HG03108 (cell line): ENCODE data around the gene TOLLIP.
"Not testable (repeated sequence)": the region's sequence is repeated elsewhere in the genome, so short reads cannot be mapped to it uniquely, and the experiment has no call there.

Source experiments
- ATAC-seq: cut with Tn5 transposase; IDR thresholded peaks from one replicate; pipeline ENCODE4 v1.9.1; 2021; ENCODE audit warnings: moderate library complexity; ENCODE audit not compliant: unreplicated experiment

The TOLLIP gene

DNA sequence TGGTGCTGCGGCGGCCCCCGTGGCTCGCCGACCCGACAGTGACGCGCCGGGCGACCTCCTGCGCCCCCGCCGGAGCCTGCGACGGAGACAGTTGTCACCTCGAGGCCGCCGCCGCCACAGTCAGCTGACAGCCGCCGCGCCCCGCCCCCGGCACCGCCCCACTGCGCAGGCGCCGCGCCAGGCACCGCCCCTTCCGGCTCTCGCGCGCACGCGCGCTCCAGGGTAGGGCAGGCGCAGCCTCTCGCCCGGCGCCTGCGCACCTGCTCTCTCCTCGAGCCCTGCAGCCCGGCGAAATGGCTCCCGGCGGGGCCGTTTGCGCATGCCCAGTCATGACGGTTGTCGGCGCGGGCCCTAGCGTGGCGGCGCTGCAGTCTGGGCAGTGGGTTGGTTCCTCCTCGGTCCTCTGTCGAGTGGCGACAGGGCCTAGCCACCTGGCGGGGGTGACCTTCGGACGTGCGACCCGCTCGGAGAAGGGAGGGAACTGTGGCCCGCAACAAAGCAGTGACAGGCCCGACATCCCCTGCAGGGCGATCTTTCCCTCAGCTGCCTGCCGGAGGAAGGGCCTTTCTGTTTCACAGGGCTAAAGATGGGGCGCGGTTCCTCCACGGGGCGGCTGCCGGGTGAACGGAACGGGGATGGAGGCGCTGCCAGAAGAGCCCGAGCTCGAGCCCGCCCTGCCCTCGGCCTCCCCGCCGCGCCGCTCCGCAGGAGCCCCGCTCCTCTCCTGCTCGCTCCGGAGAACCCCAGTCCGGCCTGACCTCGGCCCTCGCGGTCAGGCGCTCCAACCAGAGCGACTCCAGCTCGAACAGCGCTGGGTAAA lies at the start of gene TOLLIP:
Gene TOLLIP, minus strand, starts transcription at position 135 of the 820 bp plus-strand sequence. Its CDS starts 134 bp downstream, at position 1.
- peak; percentile 77 for ATAC-seq

DNA sequence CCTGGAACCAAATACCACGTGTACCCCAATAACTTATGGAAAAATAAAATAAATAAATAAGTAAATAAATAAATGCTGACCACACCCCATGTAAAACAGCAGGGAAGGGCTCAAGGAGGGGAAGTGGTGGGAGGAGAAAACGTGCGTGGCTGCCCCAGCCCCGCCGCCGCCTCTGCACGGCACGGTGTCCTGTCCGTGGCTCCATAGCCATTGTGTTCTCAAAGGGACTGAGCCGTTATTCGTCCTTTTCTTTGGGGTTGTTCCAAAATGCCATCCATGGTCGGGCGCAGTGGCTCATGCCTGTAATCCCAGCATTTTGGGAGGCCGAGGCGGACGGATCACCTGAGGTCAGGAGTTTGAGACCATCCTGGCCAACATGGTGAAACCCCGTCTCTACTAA lies 49.5 kb upstream of the TOLLIP start:
- not testable (repeated sequence) for ATAC-seq

DNA sequence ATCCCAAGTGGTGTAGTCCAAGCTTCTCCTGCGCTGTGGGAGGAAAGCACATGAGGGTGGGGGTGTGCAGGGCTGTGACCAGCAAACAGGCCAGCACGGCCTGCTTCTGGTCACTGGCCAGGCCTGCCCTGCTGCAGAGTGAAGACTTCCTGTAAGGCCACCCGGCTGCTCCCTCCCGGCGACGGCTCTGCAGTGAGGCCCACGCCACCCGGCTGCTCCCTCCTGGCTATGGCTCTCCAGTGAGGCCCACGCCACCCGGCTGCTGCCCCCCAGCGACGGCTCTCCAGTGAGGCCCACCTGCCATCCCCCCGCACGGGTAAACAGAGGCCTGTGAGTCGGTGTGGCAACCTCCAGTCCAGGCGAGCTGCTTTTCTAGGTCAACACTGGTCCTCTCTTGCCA lies 48.9 kb upstream of the TOLLIP start:
- no peak for ATAC-seq

DNA sequence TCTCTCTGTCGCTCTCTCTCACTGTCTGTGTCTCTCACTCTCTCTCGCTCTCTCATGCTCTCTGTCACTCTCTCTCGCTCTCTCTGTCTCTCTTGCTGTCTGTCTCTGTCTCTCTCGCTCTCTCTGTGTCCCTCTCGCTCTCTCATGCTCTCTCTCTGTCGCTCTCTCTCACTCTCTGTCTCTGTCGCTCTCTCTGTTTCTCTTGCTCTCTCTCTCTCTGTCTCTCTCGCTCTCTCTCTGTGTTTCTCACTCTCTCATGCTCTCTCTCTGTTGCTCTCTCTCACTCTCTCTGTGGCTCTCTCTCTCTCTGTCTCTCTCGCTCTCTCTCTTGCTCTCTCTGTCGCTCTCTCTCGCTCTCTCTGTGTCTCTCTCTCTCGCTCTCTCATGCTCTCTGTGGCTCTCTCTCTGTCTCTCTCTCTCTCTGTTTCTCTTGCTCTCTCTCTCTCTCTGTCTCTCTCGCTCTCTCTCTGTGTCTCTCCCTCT lies 47.1 kb upstream of the TOLLIP start:
- no peak for ATAC-seq

DNA sequence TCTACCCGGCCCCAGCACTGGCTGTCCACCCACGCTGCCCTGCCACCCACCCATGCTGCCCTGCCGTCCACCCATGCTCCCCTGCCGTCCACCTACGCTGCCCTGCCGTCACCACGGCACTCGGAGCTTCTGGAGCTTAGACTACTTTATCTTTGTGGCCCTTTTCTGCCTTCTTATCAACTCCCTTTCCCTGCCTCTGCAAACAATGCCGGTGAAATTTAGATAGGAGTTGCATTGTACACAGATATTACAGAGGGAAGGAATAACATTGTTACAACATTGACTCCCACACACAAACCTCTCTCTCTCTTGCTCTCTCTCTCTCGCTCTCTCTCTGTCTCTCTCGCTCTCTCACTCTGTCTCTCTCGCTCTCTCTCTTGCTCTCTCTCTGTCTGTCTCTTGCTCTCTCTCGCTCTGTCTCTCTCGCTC lies 46.6 kb upstream of the TOLLIP start:
- ATAC-seq, result no peak

DNA sequence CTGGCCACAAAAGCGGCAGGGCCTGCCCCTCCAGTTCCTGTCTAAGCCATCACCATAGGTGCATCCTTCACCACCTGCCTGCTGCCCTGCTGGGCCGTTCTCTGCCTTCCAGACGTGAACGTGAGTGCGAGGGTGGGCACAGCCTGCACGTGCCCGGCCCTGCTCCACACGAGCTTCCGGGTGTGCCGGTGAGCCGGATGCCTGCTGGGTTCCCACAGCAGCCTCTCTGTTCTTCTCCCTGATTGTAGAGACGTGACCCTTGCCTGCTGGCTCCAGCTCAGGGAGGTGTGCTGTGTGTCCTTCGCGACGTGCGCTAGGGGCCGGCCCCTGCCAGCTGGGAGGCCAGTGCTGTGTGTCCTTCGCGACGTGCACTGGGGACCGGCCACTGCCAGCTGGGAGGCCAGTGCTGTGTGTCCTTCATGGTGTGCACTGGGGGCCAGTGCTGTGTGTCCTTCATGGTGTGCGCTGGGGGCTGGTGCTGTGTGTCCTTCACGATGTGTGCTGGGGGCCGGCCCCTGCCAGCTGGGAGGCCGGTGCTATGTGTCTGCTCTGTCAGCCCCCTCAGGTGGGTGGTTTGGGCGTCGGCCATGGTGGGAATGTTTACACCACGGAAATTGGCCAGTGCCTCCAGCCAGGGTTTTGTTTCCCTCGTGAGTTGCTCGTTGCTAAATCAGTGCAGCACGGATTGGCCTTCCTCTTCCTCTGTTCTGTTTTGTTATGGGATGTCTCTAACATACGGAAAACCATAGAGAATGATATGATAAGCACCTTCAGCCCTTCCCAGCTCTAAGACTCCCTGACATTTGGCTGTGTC lies 44.9 kb upstream of the TOLLIP start:
- ATAC-seq, result no peak

DNA sequence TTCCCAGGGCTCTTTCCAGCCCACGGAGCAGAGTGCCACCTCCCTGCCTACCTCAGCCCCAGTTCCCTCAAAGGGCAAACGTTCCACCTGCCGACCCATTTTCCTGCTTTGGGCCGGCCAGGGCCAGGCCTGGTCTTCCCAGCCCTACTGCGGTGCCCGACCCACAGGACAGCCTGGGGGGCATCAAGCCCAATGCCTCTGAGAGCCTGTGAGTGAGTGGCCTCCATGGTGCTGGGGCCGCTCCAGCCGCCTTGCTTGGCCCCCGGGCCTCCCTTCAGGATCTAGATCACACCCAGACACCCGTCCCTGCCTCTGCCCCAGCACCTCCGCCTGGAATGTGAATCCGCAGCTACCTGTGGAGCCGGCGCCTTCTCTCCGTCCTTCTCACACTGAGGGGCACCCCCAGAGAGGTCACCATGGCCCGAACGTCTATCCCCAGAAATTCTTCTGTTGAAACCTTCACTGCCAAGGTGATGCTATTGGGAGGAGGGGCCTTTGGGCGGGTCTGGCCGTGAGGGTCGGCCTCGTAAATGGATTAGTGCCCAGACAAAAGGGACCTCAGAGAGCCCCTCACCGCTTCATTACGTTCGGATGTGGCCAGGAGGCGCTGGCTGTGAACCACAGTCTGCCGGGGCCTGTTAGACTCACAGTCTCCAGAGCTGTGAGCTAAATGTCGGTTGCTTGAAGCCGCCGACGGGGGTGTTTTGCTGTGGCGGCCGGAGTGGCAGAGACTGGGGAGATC lies 44.1 kb upstream of the TOLLIP start:
- ATAC-seq, result no peak

DNA sequence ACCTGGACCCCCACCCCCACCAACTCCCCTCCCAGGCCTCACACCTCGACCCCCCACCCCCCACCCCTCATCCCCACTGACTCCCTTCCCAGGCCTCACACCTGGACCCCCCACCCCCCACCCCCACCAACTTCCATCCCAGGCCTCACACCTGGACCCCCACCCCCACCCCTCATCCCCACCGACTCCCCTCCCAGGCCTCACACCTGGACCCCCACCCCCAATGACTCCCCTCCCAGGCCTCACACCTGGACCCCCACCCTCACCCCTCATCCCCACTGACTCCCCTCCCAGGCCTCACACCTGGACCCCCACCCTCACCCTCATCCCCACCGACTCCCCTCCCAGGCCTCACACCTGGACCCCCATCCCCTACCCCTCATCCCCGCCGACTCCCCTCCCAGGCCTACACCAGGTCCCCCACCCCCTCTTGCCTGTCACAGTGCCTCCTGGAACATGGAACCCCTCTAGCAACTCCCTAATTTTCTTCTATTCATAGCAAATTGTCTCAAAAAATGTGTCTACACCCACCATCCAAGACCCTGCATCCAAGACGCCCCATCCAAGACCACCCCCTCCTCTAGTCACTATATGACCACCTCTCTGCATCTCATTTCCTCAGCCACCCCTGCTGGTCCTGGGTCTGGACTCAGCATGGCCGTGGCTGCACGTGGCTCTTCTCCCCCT lies 43.4 kb upstream of the TOLLIP start:
- ATAC-seq, result no peak

DNA sequence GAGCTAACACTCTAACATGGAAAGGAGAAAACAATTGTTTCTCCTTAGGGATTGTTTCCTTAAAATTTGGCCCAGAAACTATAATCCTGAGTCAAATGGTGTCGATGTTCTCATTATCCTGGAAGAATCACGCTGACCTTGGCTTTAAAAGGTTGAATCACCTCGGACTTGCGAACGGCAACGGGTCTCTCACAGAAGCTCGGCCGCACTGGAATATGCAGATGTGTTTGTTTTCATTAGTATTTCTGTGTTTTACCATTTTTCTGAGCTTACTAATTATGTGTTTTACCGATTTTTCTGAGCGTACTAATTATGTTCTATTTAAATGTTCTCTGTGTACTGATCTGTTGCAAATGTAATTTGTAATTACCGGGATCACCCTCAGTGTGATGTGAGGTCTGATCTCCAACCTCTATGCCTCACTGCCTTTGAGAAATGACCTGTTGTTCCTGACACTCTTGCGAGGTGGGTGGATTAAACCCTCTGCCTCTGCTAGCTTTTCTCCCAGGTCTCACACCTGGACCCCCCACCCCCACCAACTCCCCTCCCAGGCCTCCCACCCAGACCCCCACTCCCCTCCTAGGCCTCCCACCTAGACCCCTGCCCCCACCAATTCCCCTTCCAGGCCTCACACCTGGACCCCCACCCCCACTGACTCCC lies 42.0 kb upstream of the TOLLIP start:
- no peak for ATAC-seq

DNA sequence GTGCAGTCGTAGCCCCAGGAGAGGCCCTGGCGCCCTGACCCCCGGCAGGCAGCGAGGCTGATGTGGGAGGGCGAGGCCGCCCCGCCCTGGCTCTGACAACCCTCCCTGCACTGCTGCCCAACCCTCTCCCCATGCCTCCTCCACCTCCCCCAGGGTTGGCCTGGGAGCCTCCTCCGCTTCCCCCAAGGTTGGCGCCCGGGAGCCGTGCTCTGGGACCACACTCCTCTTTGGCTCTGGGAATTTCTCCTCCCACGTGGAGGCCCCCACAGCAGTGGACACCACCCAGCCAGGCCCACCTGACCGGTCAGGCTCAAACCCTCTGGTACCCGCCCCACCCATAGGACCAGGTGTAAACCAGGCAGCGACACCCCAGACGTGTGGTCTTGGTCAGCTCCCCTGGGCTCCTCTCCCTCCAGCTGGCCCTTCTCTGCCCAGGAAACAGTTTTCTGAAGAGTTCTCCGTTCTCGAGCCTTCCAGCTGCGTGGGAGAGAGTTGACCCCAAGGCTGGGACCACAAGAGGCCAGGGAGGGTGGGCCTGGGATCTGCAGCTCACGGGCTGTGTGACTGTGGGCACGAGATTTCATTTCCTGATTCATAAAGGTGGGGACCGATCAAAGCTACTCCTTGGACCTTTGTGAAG lies 40.8 kb upstream of the TOLLIP start:
- ATAC-seq, result no peak

DNA sequence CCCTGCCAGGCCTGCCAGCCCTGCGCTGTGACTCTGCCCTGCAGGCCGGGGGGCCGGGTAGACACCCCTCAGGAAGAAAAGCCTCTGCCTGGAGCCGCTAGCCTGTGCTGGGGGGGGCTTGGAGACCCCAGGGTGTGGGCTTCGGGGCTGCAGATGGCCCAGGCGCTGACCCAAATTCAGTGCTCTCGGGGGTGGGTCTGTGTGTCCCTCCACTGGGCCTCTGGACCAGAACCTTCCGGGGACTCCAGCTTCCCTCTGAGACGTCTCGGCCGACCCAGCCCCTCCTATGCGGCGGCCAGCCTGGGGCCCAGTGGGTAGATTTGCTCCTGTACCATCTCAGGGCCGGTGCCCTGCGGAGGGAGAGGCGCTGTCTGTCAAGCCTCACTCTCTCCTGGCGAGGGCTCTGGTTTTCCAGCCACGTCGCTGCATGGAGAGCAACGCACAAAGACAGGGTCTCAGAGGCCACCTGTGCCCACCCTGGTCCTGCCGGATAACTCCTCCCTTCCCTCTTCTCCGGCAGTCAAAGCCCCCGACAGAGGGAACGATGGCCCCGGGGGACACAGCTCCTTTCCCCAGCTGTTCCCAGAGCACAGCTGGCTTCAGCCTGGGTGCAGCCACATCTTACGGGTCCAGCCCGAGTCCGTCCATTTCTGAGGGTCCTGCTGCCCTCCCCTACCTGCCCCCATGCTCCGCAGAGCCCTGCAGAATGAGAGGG lies 40.1 kb upstream of the TOLLIP start:
- no peak for ATAC-seq

DNA sequence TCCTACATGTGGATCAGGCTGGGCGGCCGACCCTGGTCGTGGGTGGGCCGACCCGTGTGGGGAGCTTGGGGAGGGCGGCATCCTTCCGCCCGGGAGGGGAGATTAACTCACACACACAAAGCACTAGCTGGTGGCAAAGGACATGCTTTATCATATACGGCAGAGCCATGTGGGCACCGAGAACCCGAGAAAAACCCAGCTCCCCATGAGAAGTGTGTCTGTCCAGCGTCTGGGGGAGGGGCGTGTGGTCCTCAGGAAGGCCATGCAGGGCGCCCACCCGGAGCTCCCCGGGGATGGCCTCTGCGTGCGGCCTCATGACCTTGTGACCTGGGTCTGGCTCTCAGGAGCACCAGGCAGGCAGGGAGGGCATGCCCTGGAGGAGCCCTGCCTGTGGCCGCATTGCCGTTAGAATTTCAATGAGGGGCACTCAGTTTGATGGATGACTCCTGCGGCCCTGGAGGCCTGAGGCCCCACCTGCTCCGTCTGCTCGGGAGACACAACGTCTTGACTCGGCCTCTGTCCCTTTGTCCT lies 39.4 kb upstream of the TOLLIP start:
- no peak for ATAC-seq

DNA sequence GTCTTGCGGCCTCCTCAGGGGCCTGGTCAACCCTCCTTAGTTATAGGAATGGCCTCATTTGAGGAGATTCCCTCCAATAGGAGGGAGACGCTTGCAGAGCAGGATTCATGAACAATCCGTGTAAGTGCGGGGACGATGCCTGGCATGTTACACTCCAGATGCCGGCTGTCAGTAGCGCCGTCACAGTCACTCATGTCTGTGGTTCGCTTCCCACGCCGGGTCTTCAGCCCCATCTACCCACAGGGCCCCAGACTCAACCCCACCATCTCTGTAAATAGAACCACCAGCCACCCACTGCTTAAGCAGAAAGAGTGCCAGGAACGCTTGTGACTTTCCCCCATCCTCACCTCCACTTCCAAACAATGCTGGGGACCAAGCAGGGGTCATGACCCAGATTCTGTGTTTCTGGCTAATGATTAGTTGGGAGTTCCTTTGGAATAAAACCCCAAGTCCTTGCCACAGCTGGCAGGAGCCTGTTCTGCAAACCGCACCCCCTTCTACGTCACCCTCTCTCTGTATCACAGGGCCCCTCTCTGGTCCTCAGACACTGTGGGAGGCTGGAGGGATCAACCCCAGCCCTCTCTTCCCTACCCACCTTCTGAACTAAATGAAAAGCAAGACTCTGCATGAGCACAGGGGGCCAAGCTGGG lies 38.8 kb upstream of the TOLLIP start:
- ATAC-seq, result no peak

DNA sequence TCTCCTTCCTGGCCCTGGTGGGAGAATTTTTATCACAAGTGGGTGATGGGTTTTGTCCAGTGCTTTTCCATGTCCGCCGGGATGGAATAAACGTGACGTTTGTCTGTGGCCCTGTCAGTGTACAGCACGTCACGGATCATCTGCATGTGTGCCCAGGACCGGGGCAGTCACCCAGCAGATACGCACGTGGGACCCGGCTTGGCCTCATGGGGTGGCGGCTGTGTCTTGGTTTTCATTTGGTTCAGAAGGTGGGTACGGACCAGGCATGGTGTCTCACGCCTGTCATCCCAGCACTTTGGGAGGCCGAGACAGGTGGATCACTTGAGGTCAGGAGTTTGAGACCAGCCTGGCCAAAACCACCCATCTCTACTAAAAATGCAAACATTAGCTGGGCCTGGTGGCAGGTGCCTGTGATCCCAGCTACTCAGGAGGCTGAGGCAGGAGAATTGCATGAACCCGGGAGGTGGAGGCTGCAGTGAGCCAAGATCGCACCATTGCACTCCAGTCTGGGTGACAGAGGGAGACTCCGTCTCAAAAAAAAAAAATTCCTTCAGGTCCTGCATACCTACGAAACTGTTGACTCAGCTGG lies 38.1 kb upstream of the TOLLIP start:
- ATAC-seq, result not testable (repeated sequence)

DNA sequence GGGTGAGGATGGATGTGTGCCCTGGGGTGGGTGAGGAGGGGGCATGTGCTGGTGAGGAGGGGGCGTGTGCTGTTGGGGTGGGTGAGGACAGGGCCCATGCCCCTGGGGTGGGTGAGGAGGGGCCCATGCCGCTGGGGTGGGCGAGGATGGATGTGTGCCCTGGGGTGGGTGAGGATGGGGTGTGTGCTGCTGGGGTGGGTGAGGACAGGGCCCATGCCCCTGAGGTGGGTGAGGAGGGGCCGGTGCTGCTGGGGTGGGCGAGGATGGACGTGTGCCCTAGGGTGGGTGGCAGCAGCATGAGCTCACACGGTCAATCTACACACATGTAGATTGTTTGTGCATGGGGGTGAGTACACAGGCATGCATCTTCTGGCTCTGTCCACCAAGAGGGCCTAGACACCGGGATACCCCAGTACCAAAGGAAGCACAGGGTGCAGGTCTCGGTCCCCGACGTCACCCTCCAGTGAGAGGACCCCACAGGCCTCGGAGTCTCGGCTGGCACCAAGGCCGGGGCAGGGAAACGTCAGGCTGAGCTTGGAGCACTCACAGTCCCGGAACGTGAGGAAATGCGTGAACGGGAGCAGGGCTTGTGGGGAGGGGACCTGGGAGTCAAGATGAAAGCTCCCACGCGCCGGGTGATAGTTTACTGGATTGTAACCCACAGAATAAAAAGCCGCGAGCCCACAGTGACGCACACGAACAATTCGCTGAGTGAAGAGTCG lies 37.4 kb upstream of the TOLLIP start:
- ATAC-seq, result no peak

DNA sequence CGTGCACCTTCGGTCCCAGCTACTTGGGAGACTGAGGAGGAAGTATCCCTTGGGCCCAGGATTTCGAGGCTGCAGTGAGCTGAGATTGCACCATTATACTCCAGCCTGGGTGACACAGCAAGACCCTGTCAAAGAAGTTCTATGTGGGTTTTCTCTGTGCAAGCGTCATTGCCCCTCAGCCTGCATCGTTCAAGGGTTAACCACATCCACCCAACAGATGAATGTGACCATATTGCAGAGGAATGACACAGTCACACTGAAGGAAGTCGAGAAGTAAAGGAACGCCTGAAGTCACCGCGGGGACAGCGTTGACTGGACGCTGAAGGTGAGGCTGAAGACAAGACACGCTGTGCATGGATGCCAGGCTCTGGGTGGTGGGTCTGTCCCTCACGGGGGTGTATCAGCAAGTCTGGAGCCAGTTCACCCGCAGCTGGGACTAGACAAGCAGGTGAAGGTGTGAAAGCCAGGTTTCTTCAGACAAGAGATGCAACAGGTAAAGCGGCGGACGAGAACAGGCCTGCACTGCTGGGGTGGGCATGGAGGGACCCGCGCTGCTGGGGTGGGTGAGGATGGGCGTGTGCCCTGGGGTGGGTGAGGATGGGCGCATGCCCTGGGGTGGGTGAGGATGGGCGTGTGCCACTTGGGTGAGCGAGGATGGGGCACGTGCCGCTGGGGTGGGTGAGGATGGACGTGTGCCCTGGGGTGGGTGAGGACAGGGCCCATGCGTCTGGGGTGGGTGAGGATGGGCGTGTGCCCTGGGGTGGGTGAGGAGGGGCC lies 36.5 kb upstream of the TOLLIP start:
- no peak for ATAC-seq
